Activated CD8-positive, alpha-beta memory T cell treated with anti-CD3 and anti-CD28 coated beads, Interleukin-2, amount 10 ng/mL, durations not matched to agents 7 days and 5 days (primary cell): ENCODE data around the gene STXBP5. TPM values are rescaled to one million over a fixed set of nuclear protein-coding genes. Genes with fewer than 3 reads are reported as not detected.

Experiments used
- ATAC-seq: fragments of 150-1000 bp; cut with Tn5 transposase; one replicate; pipeline ENCODE4 v1.10.0; 2021; ENCODE audit warnings: moderate library complexity
- CTCF ChIA-PET: fragments of 350-600 bp; sonication (Branson Sonifier 250); formaldehyde crosslinking; loops from one replicate; lab custom pipeline; 2021; ENCODE audit warnings: antibody characterized with exemption; lab: Charles Lee
- DNase-seq: peaks from one replicate; pipeline ENCODE4 v3.0.0-alpha.2; 2020
- H3K27ac Mint-ChIP-seq: one replicate; pipeline ENCODE4 v1.8.0; 2021; ENCODE audit warnings: mild to moderate bottlenecking, mixed read lengths
- H3K27me3 Mint-ChIP-seq: one replicate; pipeline ENCODE4 v1.8.0; 2021; ENCODE audit warnings: mixed read lengths
- H3K36me3 Mint-ChIP-seq: one replicate; pipeline ENCODE4 v1.8.0; 2021; ENCODE audit warnings: mild to moderate bottlenecking, mixed read lengths
- H3K4me1 Mint-ChIP-seq: one replicate; pipeline ENCODE4 v1.8.0; 2021; ENCODE audit warnings: mixed read lengths
- H3K4me3 Mint-ChIP-seq: one replicate; pipeline ENCODE4 v1.8.0; 2021; ENCODE audit warnings: mild to moderate bottlenecking, moderate library complexity, mixed read lengths
- H3K9me3 Mint-ChIP-seq: one replicate; pipeline ENCODE4 v1.8.0; 2022; ENCODE audit warnings: low read depth, mixed read lengths
- total RNA-seq, 2 experiments: library from RNA; stranded (reverse); gene quantifications; one replicate each; pipeline ENCODE4 v1.2.3, GENCODE V29; 2021

The STXBP5 gene
- 10 to 100 TPM; 16.1 to 22.6 TPM for total RNA-seq

DNA sequence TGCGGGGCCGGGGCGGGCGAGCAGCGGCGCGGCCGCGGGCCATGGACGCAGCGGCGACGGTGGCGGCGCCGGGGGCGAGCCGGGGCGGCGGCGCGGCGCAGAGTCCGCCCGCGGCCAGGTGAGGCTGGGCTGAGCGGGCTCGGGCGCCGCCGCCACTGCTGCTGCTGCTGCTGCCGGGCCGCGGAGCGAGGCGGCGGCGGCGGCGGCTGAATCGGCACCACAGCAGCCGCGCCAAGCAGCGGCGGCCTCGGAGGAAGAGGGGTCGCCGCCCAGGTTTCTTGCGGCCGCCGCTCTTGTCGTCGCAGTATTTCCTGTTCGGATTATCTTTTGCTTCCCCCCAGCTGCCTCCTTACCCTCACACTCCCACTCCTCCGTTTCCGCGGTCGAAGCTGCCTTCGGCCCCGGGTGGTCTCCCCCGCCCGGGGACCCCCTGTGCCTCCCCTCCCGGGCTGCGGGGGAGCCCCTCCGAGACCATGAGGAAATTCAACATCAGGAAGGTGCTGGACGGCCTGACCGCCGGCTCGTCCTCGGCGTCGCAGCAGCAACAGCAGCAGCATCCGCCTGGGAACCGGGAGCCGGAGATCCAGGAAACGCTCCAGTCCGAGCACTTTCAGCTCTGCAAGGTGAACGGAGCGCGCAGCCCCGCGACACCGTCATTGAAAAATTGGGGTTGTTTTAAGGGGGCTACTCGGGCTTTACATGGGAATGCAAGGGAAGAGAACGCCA is at the start of gene STXBP5:
TSS of gene STXBP5 (plus strand) at position 358 of the 726 bp plus-strand sequence. CDS start at position 474, 116 bp downstream.
- peaks cover 4% of the 10 kb centered on the region for H3K36me3 Mint-ChIP-seq
- ATAC-seq (peak; percentile 28), DNase-seq (peak; percentile 59)
- no peaks in the 10 kb centered on the region for H3K9me3 Mint-ChIP-seq
- H3K4me3 Mint-ChIP-seq = peak within 1 kb of the TSS; percentile 97
- CTCF ChIA-PET = interaction anchor here (1.3 kb wide), 1 partner anchor 84 kb away, joined by 3 read pairs; no protein-coding TSS in a partner anchor
- peaks cover 32% of the 10 kb centered on the region for H3K4me1 Mint-ChIP-seq
- H3K27me3 Mint-ChIP-seq = no peaks in the 10 kb centered on the region
- peak within 1 kb of the TSS; percentile 96 for H3K27ac Mint-ChIP-seq

DNA sequence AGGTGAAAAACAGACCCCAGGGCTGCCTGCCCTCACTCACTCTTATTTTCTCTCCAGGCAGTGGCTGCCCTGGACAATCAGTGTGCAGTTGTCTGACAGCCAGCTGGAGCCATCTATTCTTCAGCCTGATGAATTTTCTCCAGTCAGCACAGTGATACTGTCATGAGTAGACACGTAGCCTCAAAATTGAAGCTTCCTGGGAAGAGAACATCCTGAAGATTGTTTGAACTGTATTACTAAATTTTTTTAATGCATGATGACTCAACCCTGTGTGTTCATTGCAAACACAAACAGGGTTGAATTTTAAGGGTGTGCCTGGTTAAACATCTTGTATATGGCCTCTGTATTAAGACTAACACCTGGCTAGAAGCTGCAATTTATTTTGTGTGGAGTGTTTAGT is 49.8 kb upstream of the STXBP5 start:
- Mint-ChIP-seq H3K9me3 (no peaks in the 10 kb centered on the region), H3K27me3 (peaks cover 5% of the 10 kb centered on the region), H3K27ac (no peak overlapping the region), H3K4me1 (no peaks in the 10 kb centered on the region), H3K36me3 (no peaks in the 10 kb centered on the region), H3K4me3 (no peak overlapping the region)
- ATAC-seq (no peak), DNase-seq (no peak)
- CTCF ChIA-PET = no interaction called here

DNA sequence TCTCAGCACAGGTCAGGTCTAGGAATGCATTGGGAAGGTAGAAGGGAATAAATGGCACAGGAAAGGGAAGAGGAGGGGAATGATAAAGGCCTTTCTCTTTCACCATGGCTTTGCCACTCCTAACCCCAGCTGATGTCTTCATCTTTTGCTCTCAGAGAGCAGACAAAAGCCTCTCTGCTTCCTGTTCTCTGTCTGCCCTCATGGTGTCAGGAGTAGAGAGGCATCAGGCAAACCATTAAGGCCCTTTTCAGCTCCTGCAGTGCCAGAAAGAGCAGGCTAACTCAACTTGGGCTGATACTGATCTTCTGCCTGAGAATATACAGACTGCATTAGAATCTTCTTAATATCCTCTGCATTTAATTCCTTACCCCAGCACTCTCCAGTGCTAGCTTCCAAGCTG is 48.0 kb upstream of the STXBP5 start:
- Mint-ChIP-seq H3K27me3 (peaks cover 10% of the 10 kb centered on the region), H3K4me3 (no peak overlapping the region), H3K4me1 (no peaks in the 10 kb centered on the region), H3K9me3 (no peaks in the 10 kb centered on the region), H3K36me3 (no peaks in the 10 kb centered on the region), H3K27ac (no peak overlapping the region)
- CTCF ChIA-PET = no interaction called here
- ATAC-seq = no peak
- no peak for DNase-seq

DNA sequence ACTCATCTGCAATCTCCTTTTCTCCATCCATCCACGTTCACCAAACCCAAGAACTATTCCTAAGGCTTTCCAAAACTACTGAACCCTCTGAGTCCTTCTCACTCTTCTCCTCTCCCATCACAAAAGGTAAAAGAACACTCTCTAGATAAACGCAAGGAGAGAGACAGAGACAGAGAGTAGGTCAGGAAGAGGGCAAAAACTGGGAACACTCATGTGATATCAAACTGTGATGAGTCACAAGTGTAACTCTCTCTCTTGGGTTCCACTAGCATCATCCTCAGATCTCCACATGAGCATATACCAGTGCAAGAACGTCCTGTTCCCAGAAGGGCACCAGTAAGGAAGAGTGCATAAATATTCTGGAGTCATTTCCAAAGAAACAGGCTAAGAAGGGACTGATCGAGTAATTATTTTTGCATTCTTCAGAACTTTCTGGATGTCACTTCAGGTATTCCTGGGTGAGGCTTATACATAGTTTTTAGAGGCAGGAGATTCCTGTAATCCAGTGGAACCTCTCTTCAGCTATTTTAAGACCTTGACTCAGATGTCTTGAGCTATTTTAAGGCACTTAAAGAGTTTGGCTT is 47.3 kb upstream of the STXBP5 start:
- no peak for DNase-seq
- no peak overlapping the region for H3K4me3 Mint-ChIP-seq
- H3K9me3 Mint-ChIP-seq = no peaks in the 10 kb centered on the region
- CTCF ChIA-PET = no interaction called here
- H3K27ac Mint-ChIP-seq = no peak overlapping the region
- no peaks in the 10 kb centered on the region for H3K36me3 Mint-ChIP-seq
- peaks cover 10% of the 10 kb centered on the region for H3K27me3 Mint-ChIP-seq
- no peaks in the 10 kb centered on the region for H3K4me1 Mint-ChIP-seq
- no peak for ATAC-seq

DNA sequence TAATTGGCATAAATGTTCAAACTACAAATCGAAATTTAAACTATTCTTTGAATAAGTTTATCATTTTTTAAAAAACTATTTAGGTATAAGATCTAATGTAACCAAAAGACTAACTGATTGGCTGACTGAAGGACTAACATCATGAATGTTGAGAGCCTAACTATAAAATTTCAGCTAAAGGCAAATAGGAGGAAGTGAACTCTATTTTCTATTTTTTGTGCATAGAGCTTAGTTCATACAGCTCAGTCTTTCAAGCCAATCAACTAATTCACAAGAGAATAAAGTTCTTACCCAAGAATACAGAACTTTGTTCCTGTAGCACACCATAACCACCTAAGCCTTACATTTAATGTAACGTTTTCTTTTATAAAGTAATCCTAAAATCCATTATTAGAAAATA is 46.3 kb upstream of the STXBP5 start:
- Mint-ChIP-seq H3K36me3 (no peaks in the 10 kb centered on the region), H3K27ac (no peak overlapping the region), H3K4me3 (no peak overlapping the region), H3K27me3 (peaks cover 9% of the 10 kb centered on the region), H3K9me3 (no peaks in the 10 kb centered on the region), H3K4me1 (no peaks in the 10 kb centered on the region)
- ATAC-seq (no peak), DNase-seq (no peak)
- CTCF ChIA-PET = no interaction called here

DNA sequence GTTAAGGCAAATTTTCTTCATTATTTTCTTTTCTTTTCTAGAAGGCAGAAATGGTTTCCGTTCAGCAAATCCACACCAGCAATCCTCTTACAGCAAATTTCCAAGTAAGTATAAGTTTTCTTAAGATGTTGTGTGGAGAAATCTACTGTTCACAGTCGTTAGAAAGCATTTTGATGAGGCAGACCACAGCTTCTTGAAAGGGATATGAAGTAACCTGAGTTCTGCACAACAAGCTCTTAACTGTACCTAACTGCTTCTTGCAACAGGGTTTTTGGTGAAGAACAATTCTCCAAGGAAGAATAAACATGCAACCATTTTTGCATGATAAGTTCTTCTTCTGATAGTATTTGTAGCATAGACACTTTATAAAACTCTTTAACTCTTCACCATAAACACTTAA is 45.3 kb upstream of the STXBP5 start:
- Mint-ChIP-seq H3K9me3 (no peaks in the 10 kb centered on the region), H3K27me3 (peaks cover 8% of the 10 kb centered on the region)
- ATAC-seq = no peak

DNA sequence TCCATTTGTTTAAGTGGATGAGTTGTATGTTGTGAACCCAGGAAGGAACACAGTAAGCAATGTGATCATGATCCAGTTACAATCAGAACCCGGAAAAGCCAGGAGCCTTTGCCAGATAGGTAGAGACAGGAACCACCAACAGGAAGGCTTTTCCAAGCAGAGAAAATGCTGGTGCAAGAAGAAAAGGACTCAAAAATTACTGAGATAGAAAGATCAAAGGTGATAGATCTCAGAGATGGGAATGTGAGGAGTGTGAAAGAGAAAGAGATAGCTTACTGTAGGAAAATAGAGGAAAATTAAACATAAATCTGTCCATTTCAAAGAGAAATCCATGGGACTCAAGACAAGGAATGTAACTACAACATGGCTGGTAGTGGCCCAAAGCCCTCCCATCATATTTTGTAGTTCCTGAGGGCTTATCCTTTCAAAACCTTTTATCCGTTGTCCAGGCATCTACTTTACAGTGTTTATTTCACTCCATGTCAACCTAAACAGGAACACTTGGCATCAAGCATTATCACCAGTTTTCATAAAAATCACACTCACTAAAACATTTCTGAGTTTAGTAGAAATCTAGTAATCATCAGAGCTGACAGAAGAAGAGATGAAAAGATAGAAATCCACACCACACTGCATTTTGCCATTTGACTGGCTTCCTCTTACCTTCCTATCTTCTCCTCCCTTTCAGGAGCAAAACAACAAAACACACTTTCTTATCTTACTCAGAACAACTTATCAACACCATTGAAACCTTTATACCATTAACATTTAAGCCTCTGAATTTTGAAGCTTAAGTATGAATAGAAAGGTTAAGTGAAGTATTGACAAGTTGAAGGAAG is 44.5 kb upstream of the STXBP5 start:
- Mint-ChIP-seq H3K36me3 (no peaks in the 10 kb centered on the region), H3K4me3 (no peak overlapping the region)

More for the DNA sequence above, 45.3 kb upstream of the STXBP5 start:
- no peak overlapping the region for H3K4me3 Mint-ChIP-seq
- no peaks in the 10 kb centered on the region for H3K4me1 Mint-ChIP-seq
- no peaks in the 10 kb centered on the region for H3K36me3 Mint-ChIP-seq
- H3K27ac Mint-ChIP-seq = no peak overlapping the region
- CTCF ChIA-PET = no interaction called here
- no peak for DNase-seq

DNA sequence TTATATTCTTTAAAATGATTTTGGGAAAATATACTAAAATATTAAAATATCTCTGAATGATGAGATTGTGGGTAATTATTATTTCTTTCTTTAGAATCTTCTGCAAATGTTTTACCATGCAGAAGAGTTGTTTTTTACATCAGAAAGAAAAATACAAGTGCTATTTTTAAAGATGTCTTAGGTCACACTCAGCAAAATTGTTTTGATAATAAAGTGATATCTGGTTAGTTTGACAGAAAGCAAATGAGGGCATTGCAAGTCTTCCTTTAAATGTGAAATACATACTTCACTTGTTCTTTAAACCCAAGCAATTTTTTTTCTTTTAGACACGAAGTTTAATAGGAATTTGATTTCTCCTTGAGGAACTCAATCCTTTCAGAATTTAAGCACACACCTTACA is 43.6 kb upstream of the STXBP5 start:
- H3K27me3 Mint-ChIP-seq = peaks cover 8% of the 10 kb centered on the region
- H3K4me3 Mint-ChIP-seq = no peak overlapping the region
- H3K9me3 Mint-ChIP-seq = no peaks in the 10 kb centered on the region
- ATAC-seq = no peak
- H3K4me1 Mint-ChIP-seq = no peaks in the 10 kb centered on the region
- H3K27ac Mint-ChIP-seq = no peak overlapping the region
- no peak for DNase-seq
- no peaks in the 10 kb centered on the region for H3K36me3 Mint-ChIP-seq
- CTCF ChIA-PET = no interaction called here

More for the DNA sequence above, 44.5 kb upstream of the STXBP5 start:
- Mint-ChIP-seq H3K27ac (no peak overlapping the region), H3K27me3 (peaks cover 8% of the 10 kb centered on the region), H3K9me3 (no peaks in the 10 kb centered on the region), H3K4me1 (no peaks in the 10 kb centered on the region)
- no peak for ATAC-seq
- DNase-seq = no peak
- CTCF ChIA-PET = no interaction called here

DNA sequence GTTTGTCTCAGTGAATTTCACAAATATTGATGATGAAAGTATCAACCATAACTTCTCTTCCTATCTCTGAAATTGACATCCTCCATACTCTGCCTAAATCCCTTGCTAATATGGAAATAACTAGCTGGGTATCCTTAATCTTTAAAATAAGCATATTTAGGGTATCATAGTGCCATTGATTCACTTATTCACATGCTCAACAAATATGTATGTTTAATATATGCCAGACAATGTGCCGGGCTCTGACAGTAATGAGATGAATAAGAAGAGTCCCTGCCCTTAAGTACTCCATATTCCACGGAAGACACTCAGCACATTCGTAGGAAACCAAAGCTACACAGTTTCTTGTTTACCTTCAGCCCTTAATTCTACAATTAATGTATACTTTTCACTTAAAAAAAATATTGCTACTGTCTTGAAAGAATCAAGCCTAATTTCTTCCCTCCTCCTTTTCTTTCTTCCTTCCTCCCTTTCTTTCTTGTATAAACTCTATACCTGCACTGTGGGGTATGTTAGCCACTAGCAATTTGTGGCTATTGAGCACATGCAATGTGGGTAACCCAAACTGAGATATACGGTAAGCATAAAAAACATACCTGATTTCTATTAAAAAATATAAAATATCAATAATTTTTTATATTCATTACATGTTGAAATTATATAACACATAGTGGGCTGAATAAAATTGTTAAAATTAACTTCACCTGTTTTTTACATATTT is 42.8 kb upstream of the STXBP5 start:
- Mint-ChIP-seq H3K36me3 (no peaks in the 10 kb centered on the region), H3K9me3 (no peaks in the 10 kb centered on the region), H3K4me3 (no peak overlapping the region), H3K4me1 (no peaks in the 10 kb centered on the region), H3K27ac (no peak overlapping the region), H3K27me3 (peaks cover 8% of the 10 kb centered on the region)
- DNase-seq (no peak), ATAC-seq (no peak)
- CTCF ChIA-PET = no interaction called here

DNA sequence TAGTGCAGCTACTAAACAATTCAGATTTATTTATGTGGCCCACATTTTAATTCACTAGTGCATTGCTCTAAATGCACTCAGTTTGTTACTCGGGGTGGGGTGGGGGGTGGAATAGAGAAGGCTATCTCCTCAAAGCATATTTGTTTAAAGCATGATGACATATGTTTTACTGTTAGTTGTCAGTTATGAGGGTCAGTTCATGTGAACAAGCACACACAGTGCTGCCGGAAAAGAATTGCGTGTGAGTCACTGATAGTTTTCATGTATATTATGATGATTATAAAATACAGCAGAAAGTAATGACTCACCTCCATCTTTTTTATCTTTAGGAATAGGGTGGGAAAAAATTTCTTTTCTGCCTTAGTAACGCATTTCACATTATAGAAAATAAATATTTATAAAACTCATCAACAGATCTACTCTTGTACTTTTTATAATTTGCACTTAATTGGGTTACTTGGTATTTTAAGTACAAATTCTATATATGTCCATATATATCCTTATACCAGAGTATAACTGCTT is 42.2 kb upstream of the STXBP5 start:
- no peak for ATAC-seq
- no peaks in the 10 kb centered on the region for H3K4me1 Mint-ChIP-seq
- no peak for DNase-seq
- no peak overlapping the region for H3K4me3 Mint-ChIP-seq
- no peak overlapping the region for H3K27ac Mint-ChIP-seq
- H3K36me3 Mint-ChIP-seq = no peaks in the 10 kb centered on the region
- H3K27me3 Mint-ChIP-seq = peaks cover 8% of the 10 kb centered on the region
- CTCF ChIA-PET = no interaction called here
- no peaks in the 10 kb centered on the region for H3K9me3 Mint-ChIP-seq

DNA sequence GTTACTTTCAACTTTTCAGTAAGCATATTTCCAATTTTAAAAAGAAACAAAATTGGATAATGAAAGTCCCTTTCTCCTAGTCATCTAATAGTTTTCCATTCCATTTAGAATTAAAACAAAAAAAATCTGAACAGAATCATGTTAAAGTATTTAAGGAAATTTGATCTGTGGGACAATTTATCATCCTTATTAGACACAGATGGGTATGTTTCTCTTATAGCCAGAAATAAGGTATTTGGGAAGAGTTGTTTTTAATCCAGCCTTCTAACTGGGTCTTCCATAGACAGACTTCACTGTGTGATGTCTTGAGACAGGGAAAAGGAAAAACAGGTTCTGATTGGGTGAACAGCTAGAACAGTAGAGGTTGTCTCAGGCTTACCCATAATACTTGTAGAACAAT is 39.5 kb upstream of the STXBP5 start:
- ATAC-seq (no peak), DNase-seq (no peak)
- Mint-ChIP-seq H3K4me3 (no peak overlapping the region), H3K4me1 (no peaks in the 10 kb centered on the region), H3K27me3 (peaks cover 2% of the 10 kb centered on the region), H3K27ac (no peak overlapping the region), H3K9me3 (no peaks in the 10 kb centered on the region), H3K36me3 (no peaks in the 10 kb centered on the region)
- CTCF ChIA-PET = no interaction called here

DNA sequence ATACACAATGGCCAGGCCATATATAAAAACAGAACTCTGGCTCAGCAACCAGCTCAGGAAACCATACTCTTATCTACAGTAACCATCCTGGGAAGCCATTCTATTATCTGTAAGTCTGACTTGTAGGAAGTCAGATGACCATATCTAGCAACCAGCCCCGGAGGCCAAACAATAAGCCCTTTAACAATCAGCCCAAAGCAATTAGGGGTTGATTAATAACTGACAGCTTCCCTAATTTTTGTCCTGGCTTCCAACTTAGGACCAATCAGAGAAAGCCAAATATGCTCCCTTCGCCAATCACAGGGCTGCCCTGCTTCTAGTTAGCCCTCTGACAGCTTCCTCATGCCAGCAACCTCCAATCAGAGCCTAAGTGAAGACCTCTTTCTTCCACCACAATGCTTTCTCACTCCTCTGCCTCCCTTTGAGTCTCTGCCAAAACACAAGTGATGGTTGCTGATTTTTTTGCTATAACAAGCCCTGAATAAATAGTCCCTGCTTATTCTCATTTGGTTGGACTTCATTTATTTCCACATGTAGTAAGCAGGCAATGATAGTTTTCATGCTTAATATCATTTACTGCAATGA is 37.8 kb upstream of the STXBP5 start:
- Mint-ChIP-seq H3K27ac (no peak overlapping the region), H3K4me3 (no peak overlapping the region), H3K36me3 (no peaks in the 10 kb centered on the region), H3K4me1 (no peaks in the 10 kb centered on the region), H3K9me3 (no peaks in the 10 kb centered on the region), H3K27me3 (no peaks in the 10 kb centered on the region)
- DNase-seq = no peak
- no peak for ATAC-seq
- CTCF ChIA-PET = no interaction called here

DNA sequence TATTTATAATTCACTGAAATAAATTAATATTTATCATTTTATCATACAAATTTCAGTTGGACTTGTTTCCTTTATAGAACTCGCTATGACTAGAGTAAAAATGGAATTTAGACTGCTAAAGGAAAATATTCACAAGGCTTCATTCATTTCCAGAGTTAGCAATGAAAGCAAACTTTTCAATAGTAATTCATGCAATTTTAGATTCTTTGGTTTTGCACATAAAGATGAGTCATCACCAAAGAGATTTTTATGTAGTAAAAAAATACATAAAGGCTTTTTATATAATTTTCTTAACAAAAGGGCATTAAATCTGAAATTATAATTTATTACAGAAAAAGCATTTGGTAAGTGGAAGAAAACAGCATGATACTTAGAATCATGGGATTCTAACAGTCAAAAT is 37.2 kb upstream of the STXBP5 start:
- ATAC-seq (no peak), DNase-seq (no peak)
- H3K4me1 Mint-ChIP-seq = no peaks in the 10 kb centered on the region
- no peaks in the 10 kb centered on the region for H3K9me3 Mint-ChIP-seq
- CTCF ChIA-PET = no interaction called here
- H3K27ac Mint-ChIP-seq = no peak overlapping the region
- H3K4me3 Mint-ChIP-seq = no peak overlapping the region
- no peaks in the 10 kb centered on the region for H3K27me3 Mint-ChIP-seq
- H3K36me3 Mint-ChIP-seq = no peaks in the 10 kb centered on the region
